HCT116 (cell line): ENCODE results near the gene SORBS1. TPM values are rescaled to one million over a fixed set of nuclear protein-coding genes. Genes with fewer than 3 reads are reported as not detected.

ENCODE experiments used
- ATAC-seq: fragments of 200-7000 bp; cut with Tn5 transposase; 2 replicates; pipeline ENCODE4 v1.9.1; 2020; ENCODE audit warnings: mild to moderate bottlenecking, moderate library complexity
- BruUV-seq: library from RNA; stranded (reverse); fragments of 400-500 nt; replicated peaks from 2 replicates; lab custom pipeline; 2021; lab: Mats Ljungman, UMichigan
- CTCF ChIA-PET: fragments of 300-600 bp; sonication (Branson Sonifier 250); formaldehyde crosslinking; loops from one replicate; lab custom pipeline; 2021; ENCODE audit warnings: antibody characterized with exemption; lab: Charles Lee
- POLR2A ChIA-PET: fragments of 300-600, 350-600 bp; sonication (Branson Sonifier 250); formaldehyde crosslinking; loops from one replicate; lab custom pipeline; 2021; ENCODE audit warnings: antibody characterized with exemption; lab: Charles Lee
- RAD21 ChIA-PET, 2 experiments: fragments of 300-600 bp; sonication (Branson Sonifier 250); formaldehyde crosslinking; loops; one replicate each; lab custom pipeline; 2023; ENCODE audit warnings: low total read pairs in 2 of 2; ENCODE audit not compliant: uncharacterized antibody in 2 of 2, unreplicated experiment in 2 of 2, low non-redundant PET in 1 of 2; lab: Charles Lee
- DNase-seq: peaks from one replicate; pipeline ENCODE4 v3.0.0-alpha.2; 2010; ENCODE audit warnings: low read depth, low spot score
- H2AFZ ChIP-seq: fragments of 200-600 bp; shearing (Covaris generic), sonication (generic); 2 replicates; pipeline ENCODE4 v1.6.1; 2017; ENCODE audit warnings: low read depth, mixed run types, mixed read lengths, antibody characterized with exemption, low read length; ENCODE audit not compliant: poor library complexity, severe bottlenecking
- H3K27ac ChIP-seq: 2 replicates; pipeline ENCODE4 v1.5.1; 2012; ENCODE audit warnings: low read depth, low read length
- H3K27me3 ChIP-seq: fragments of 200-600 bp; sonication (generic); 2 replicates; pipeline ENCODE4 v1.6.1; 2016; ENCODE audit warnings: mixed run types, low read length, mixed read lengths; ENCODE audit not compliant: insufficient read depth
- H3K36me3 ChIP-seq, 2 experiments: fragments of 200-500 bp in 1 of 2; fragments of 200-600 bp in 1 of 2; sonication (Bioruptor generic) in 1 of 2; sonication (generic) in 1 of 2; 2 replicates each; pipeline versions ENCODE4 v1.5.1 to v1.6.1; 2014 to 2016; ENCODE audit warnings: low read length in 2 of 2, inconsistent platforms in 1 of 2, mixed read lengths in 1 of 2, mixed run types in 1 of 2; ENCODE audit not compliant: insufficient read depth in 2 of 2, control insufficient read depth in 1 of 2
- H3K4me1 ChIP-seq, 2 experiments: fragments of 200-600 bp in 1 of 2; sonication (generic) in 1 of 2; 2 replicates each; pipeline versions ENCODE4 v1.5.1 to v1.6.1; 2012 to 2017; ENCODE audit warnings: low read length in 2 of 2, inconsistent platforms in 1 of 2, mild to moderate bottlenecking in 1 of 2, mixed read lengths in 1 of 2, mixed run types in 1 of 2, moderate library complexity in 1 of 2; ENCODE audit not compliant: insufficient read depth in 2 of 2, control insufficient read depth in 1 of 2
- H3K4me2 ChIP-seq: fragments of 200-600 bp; sonication (generic); 2 replicates; pipeline ENCODE4 v1.6.1; 2017; ENCODE audit warnings: mixed run types, low read length, mixed read lengths
- H3K4me3 ChIP-seq, 2 experiments: fragments of 200-600 bp in 1 of 2; sonication (generic) in 1 of 2; replicated peaks in 1 of 2; 2 replicates each; pipeline ENCODE4 v1.5.1; 2011 to 2016; ENCODE audit warnings: low read length in 2 of 2, control low read depth in 1 of 2, low read depth in 1 of 2, mild to moderate bottlenecking in 1 of 2, mixed read lengths in 1 of 2, mixed run types in 1 of 2
- H3K79me2 ChIP-seq: fragments of 200-600 bp; sonication (generic); 2 replicates; pipeline ENCODE4 v1.6.1; 2017; ENCODE audit warnings: mild to moderate bottlenecking, mixed run types, low read length, moderate library complexity, mixed read lengths; ENCODE audit not compliant: insufficient read depth
- H3K9ac ChIP-seq: fragments of 200-600 bp; sonication (generic); 2 replicates; pipeline ENCODE4 v1.6.1; 2016; ENCODE audit warnings: low read length, mixed read lengths
- H3K9me2 ChIP-seq: fragments of 200-600 bp; sonication (generic), shearing (Covaris generic); 2 replicates; pipeline ENCODE4 v1.6.1; 2017; ENCODE audit warnings: mixed run types, mild to moderate bottlenecking, moderate library complexity; ENCODE audit not compliant: insufficient read depth
- H3K9me3 ChIP-seq, 2 experiments: fragments of 200-500 bp in 1 of 2; fragments of 200-600 bp in 1 of 2; sonication (Bioruptor generic) in 1 of 2; sonication (generic) in 1 of 2; 2 replicates each; pipeline ENCODE4 v1.6.1; 2014 to 2017; ENCODE audit warnings: low read length in 2 of 2, mixed read lengths in 2 of 2, inconsistent platforms in 1 of 2, low read depth in 1 of 2, mild to moderate bottlenecking in 1 of 2, mixed run types in 1 of 2, moderate library complexity in 1 of 2; ENCODE audit not compliant: control insufficient read depth in 1 of 2, insufficient read depth in 1 of 2
- H4K20me1 ChIP-seq: fragments of 200-600 bp; sonication (generic), shearing (Covaris generic); 2 replicates; pipeline ENCODE4 v1.6.1; 2017; ENCODE audit warnings: mixed run types, mild to moderate bottlenecking, moderate library complexity; ENCODE audit not compliant: insufficient read depth
- CEBPB ChIP-seq: IDR thresholded peaks from 2 replicates; pipeline ENCODE4 v1.6.1; 2012; ENCODE audit warnings: low read depth
- ELF1 ChIP-seq: IDR thresholded peaks from 2 replicates; pipeline ENCODE4 v1.6.1; 2012; ENCODE audit warnings: low read depth, borderline replicate concordance
- EZH2 ChIP-seq: fragments of 200-600 bp; sonication (generic); IDR thresholded peaks from 2 replicates; pipeline ENCODE4 v1.6.1; 2017; ENCODE audit warnings: antibody characterized with exemption, mixed run types
- FOSL1 ChIP-seq: IDR thresholded peaks from 2 replicates; pipeline ENCODE4 v1.6.1; 2012; ENCODE audit warnings: low read depth
- JUND ChIP-seq: IDR thresholded peaks from 2 replicates; pipeline ENCODE4 v1.6.1; 2012
- POLR2A ChIP-seq: IDR thresholded peaks from 2 replicates; pipeline ENCODE4 v1.7.0; 2011; ENCODE audit warnings: borderline replicate concordance; ENCODE audit not compliant: insufficient read depth, insufficient read length; ENCODE audit errors: extremely low read depth
- ZBTB33 ChIP-seq: IDR thresholded peaks from 2 replicates; pipeline ENCODE4 v1.6.1; 2011; ENCODE audit warnings: mild to moderate bottlenecking, low read length, moderate library complexity; ENCODE audit not compliant: insufficient replicate concordance; ENCODE audit errors: extremely low read depth
- intact Hi-C: fragments of 100-400 bp; cut with micrococcal nuclease; formaldehyde crosslinking; loops from 2 replicates; pipeline ENCODE4 v1.10.0; 2022
- total RNA-seq: library from RNA; stranded (reverse); gene quantifications from one replicate; pipeline ENCODE4 v1.2.1, GENCODE V29; 2021; ENCODE audit not compliant: unreplicated experiment

The SORBS1 gene
- total RNA-seq, 1 experiment from 2014 or later, result 3.4 TPM

- H2AFZ ChIP-seq, result no peak overlapping the region
- BruUV-seq, result no TSS peak
- no peaks in the 10 kb centered on the region for H3K79me2 ChIP-seq
- H4K20me1 ChIP-seq, result no peaks in the 10 kb centered on the region
- no peak overlapping the region for H3K4me3 ChIP-seq
- POLR2A ChIA-PET, result no interaction called here
- H3K9me3 ChIP-seq, result no peaks in the 10 kb centered on the region
- RAD21 ChIA-PET, result no interaction called here
- intact Hi-C loops, result no loop called here
- H3K9ac ChIP-seq, result no peak overlapping the region
- CTCF ChIA-PET, result no interaction called here
- peaks cover 9 to 13% of the 10 kb centered on the region in 2 experiments; a peak in 3 of 4 replicates for H3K4me1 ChIP-seq
- ATAC-seq (no peak), DNase-seq (no peak)
- H3K9me2 ChIP-seq, result no peaks in the 10 kb centered on the region
- H3K4me2 ChIP-seq, result no peak overlapping the region
- TF ChIP-seq POLR2A, result no peak
- no peak for TF ChIP-seq EZH2
- TF ChIP-seq CEBPB, result no peak
- no peak for TF ChIP-seq FOSL1
- TF ChIP-seq ZBTB33, result no peak
- no peak for TF ChIP-seq JUND
- TF ChIP-seq ELF1, result no peak
- no peaks in the 10 kb centered on the region for H3K27me3 ChIP-seq
- H3K36me3 ChIP-seq, result no peaks in the 10 kb centered on the region
- H3K27ac ChIP-seq, result no peak overlapping the region
Measured at GRCh38 chr10:95464280-95464679, 96.9 kb downstream of the SORBS1 start.
